ENCODE measurements around the gene CDSN.

GRCh38 chr6:31131595-31131994 lies 11.3 kb upstream of the CDSN start:
- TF ChIP-seq POLR2A (IDR thresholded peaks at IDR 0.05) = no peak
- no peak for TF ChIP-seq CTCF (IDR thresholded peaks at IDR 0.05)
